Lower leg skin (tissue), 3 donors: ENCODE measurements around the gene MCHR1.

Experiments used
- POLR2A ChIP-seq, 2 donors: fragments of 450-650 bp; IDR thresholded peaks; one replicate each; pipeline ENCODE4 v1.6.1; 2016 to 2017; ENCODE audit warnings: antibody characterized with exemption in 2 of 2, mild to moderate bottlenecking in 1 of 2, moderate library complexity in 1 of 2
- TF ChIP-seq, protein P1 (sequence below), 3 donors: fragments of 450-650 bp; IDR thresholded peaks; one replicate each; pipeline ENCODE4 v1.5.1; 2016; ENCODE audit warnings: antibody characterized with exemption in 3 of 3, mild to moderate bottlenecking in 3 of 3, moderate library complexity in 2 of 3

DNA sequence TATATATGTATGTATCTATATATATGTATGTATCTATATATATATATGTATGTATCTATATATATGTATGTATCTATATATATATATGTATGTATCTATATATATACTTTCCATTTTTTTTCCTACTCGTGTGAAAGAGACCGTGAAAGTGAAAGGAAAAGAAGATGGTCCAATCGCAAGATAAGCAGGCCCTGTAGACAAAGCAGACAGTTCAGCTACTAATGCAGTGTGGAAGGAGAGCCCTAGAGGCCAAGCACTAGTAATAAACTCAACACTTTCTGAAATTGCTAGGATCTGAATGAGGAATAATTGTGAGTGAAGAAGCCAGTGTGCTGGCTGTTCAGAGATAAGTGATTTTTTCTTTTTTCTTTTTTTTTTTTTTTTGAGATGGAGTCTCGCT is 47.2 kb downstream of the MCHR1 start:
- no peak for TF ChIP-seq POLR2A (IDR thresholded peaks at IDR 0.05)
- TF ChIP-seq, protein P1, sequence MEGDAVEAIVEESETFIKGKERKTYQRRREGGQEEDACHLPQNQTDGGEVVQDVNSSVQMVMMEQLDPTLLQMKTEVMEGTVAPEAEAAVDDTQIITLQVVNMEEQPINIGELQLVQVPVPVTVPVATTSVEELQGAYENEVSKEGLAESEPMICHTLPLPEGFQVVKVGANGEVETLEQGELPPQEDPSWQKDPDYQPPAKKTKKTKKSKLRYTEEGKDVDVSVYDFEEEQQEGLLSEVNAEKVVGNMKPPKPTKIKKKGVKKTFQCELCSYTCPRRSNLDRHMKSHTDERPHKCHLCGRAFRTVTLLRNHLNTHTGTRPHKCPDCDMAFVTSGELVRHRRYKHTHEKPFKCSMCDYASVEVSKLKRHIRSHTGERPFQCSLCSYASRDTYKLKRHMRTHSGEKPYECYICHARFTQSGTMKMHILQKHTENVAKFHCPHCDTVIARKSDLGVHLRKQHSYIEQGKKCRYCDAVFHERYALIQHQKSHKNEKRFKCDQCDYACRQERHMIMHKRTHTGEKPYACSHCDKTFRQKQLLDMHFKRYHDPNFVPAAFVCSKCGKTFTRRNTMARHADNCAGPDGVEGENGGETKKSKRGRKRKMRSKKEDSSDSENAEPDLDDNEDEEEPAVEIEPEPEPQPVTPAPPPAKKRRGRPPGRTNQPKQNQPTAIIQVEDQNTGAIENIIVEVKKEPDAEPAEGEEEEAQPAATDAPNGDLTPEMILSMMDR (IDR thresholded peaks at IDR 0.05), result no peak
